Measurements from ENCODE around the gene COPE. TPM values are rescaled to one million over a fixed set of nuclear protein-coding genes. Genes with fewer than 3 reads are reported as not detected.

COPE gene
- total RNA-seq, 6 experiments from 2014 or later = 67.4 to 240 (median 97.1) TPM

DNA sequence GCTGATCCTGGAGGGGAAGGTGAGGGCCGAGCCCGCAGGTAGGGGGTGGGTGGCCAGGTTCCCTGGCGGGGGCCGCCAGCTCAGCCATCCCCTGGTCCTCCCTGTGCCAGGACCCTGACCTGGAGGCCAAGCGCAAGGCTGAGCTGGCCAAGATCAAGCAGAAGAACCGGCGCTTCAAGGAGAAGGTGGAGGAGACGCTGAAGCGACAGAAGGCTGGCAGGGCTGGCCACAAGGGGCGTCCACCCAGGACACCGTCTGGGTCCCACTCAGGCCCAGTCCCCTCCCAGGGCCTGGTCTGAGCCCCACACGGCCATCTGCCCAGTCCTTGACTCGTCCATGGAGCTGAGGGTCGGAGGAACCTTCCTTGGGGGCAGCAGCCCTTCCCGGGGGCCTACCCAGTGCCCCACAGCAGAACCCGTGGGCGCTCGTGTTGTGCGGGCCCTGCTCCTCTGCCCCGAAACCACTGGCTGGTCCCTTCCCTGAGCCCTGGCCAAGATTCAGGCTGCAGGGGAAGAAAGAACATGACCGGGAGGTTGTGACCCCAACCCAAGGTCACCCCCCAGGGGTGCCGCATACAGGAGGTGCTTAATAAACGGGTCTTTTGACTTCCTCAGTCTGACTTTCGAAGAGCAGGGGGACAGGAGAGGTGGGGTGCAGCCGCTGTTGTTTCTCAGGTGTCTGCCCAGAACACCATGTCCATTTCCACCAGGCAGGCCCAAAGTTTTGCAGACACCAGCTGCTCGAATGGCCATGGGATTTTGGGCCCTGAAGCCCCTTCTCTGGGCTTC lies 9.0 kb upstream of the COPE start:
- Histone ChIP-seq H3K36me3 (peaks cover 0 to 34% (median 14%) of the 10 kb centered on the region in 4 donors), H3K27me3 (no peaks in the 10 kb centered on the region), H3K9me3 (no peaks in the 10 kb centered on the region), H3K27ac (no peak overlapping the region), H3K4me1 (no peaks in the 10 kb centered on the region), H3K4me3 (no peak overlapping the region)
- intact Hi-C loops (cut with DNase I) = no loop called here
- DNase-seq = no peak
- ATAC-seq = no peak
- TF ChIP-seq POLR2A (IDR thresholded peaks at IDR 0.05) = no peak
- TF ChIP-seq, protein P1, sequence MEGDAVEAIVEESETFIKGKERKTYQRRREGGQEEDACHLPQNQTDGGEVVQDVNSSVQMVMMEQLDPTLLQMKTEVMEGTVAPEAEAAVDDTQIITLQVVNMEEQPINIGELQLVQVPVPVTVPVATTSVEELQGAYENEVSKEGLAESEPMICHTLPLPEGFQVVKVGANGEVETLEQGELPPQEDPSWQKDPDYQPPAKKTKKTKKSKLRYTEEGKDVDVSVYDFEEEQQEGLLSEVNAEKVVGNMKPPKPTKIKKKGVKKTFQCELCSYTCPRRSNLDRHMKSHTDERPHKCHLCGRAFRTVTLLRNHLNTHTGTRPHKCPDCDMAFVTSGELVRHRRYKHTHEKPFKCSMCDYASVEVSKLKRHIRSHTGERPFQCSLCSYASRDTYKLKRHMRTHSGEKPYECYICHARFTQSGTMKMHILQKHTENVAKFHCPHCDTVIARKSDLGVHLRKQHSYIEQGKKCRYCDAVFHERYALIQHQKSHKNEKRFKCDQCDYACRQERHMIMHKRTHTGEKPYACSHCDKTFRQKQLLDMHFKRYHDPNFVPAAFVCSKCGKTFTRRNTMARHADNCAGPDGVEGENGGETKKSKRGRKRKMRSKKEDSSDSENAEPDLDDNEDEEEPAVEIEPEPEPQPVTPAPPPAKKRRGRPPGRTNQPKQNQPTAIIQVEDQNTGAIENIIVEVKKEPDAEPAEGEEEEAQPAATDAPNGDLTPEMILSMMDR (IDR thresholded peaks at IDR 0.05) = no peak
- 98% methylated on average over 6 of the region's 26 CpGs for WGBS (ENCODE audit: insufficient coverage, low coverage, low lambda C conversion rate, missing lambda C conversion rate)

DNA sequence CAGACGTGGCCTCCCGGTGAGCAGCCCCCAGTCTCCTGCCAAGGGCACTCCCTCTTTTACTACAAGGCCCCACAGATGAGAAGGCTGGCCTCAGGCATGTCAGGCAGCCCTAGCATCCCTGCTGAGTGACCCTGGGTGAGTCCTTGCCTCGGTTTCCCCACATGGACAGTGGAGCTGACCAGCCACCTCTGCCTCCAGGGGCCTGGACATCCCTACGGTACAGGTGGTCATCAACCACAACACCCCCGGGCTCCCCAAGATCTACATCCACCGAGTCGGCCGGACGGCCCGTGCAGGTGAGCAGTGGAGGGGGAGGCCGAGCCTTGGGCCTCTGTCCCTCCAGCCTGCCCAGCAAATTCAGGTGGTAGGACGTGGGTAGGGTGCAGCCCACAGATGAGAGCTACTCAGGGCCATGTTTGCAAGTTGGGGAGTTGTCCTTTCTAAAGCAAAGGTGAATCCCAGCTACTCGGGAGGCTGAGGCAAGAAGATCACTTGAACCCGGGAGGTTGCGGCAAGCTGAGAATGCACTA lies 5.6 kb upstream of the COPE start:
- no peak overlapping the region for H3K4me3 ChIP-seq
- no CpG with 5 or more reads among the region's 15 CpGs for WGBS (ENCODE audit: insufficient coverage, low coverage, low lambda C conversion rate, missing lambda C conversion rate)
- H3K27me3 ChIP-seq = no peaks in the 10 kb centered on the region
- no peak overlapping the region for H3K27ac ChIP-seq
- peaks cover 0 to 8% (median 4%) of the 10 kb centered on the region in 4 donors for H3K4me1 ChIP-seq
- ATAC-seq (no peak), DNase-seq (no peak)
- TF ChIP-seq, protein P1 (IDR thresholded peaks at IDR 0.05) = no peak
- TF ChIP-seq POLR2A (IDR thresholded peaks at IDR 0.05) = no peak
- no peaks in the 10 kb centered on the region for H3K9me3 ChIP-seq
- intact Hi-C loops (cut with DNase I) = no loop called here
- H3K36me3 ChIP-seq = peaks cover 0 to 52% (median 22%) of the 10 kb centered on the region in 4 donors

DNA sequence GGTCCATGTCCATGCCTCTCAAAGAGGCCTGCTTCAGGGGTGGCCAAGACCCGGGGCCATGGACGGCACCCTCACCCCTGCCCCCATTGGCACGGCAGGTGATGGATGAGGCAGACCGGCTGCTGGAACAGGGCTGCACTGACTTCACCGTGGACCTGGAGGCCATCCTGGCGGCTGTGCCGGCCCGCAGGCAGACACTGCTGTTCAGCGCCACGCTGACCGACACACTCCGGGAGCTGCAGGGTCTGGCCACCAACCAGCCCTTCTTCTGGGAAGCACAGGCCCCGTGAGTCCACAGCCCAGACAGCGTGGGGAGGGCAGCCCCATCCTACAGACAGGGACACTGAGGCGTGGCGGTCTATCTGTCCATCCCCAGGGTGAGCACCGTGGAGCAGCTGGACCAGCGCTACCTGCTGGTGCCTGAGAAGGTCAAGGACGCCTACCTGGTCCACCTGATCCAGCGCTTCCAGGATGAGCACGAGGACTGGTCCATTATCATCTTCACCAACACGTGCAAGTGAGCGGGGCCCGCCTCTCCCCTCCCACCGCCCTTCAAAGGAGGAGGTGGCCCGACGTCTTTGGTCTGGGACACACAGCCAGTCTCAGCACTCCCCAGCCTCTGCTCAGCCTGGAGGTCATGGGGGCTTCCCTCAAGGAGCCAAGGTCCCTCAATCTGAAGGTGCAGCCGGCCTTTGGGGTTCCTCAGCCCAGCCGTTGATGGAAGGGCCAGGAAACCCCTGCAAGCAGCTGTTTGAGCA lies 3.2 kb upstream of the COPE start:
- DNase-seq (no peak), ATAC-seq (no peak)
- 100% methylated on average over 2 of the region's 29 CpGs for WGBS (ENCODE audit: insufficient coverage, low coverage, low lambda C conversion rate, missing lambda C conversion rate)
- peaks cover 0 to 21% (median 4%) of the 10 kb centered on the region in 4 donors for H3K4me1 ChIP-seq
- H3K36me3 ChIP-seq = peaks cover 0 to 45% (median 22%) of the 10 kb centered on the region in 4 donors
- intact Hi-C loops (cut with DNase I) = no loop called here
- no peak overlapping the region for H3K4me3 ChIP-seq
- no peak for TF ChIP-seq POLR2A (IDR thresholded peaks at IDR 0.05)
- TF ChIP-seq, protein P1 (IDR thresholded peaks at IDR 0.05) = no peak
- H3K27ac ChIP-seq = no peak overlapping the region
- no peaks in the 10 kb centered on the region for H3K9me3 ChIP-seq
- no peaks in the 10 kb centered on the region for H3K27me3 ChIP-seq

DNA sequence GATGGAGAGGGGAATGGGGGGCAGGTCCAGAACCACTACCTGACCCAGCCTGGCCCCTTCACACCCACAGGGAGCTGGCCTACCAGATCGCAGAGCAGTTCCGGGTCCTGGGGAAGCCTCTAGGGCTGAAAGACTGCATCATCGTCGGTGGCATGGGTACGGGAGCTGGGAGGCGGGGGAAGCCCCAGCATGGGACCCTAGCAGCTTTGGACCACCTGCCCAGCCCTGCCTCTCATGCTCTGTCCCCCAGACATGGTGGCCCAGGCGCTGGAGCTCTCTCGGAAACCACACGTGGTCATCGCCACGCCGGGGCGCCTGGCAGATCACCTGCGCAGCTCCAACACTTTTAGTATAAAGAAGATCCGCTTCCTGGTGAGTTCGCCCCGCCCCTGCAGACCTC lies 2.4 kb upstream of the COPE start:
- DNase-seq (no peak), ATAC-seq (no peak)
- no peaks in the 10 kb centered on the region for H3K27me3 ChIP-seq
- no CpG with 5 or more reads among the region's 17 CpGs for WGBS (ENCODE audit: insufficient coverage, low coverage, low lambda C conversion rate, missing lambda C conversion rate)
- intact Hi-C loops (cut with DNase I) = no loop called here
- H3K4me3 ChIP-seq = no peak overlapping the region
- peaks cover 0 to 25% (median 4%) of the 10 kb centered on the region in 4 donors for H3K4me1 ChIP-seq
- no peaks in the 10 kb centered on the region for H3K9me3 ChIP-seq
- TF ChIP-seq, protein P1 (IDR thresholded peaks at IDR 0.05) = no peak
- no peak for TF ChIP-seq POLR2A (IDR thresholded peaks at IDR 0.05)
- no peak overlapping the region for H3K27ac ChIP-seq
- peaks cover 0 to 45% (median 22%) of the 10 kb centered on the region in 4 donors for H3K36me3 ChIP-seq
